ENCODE results near the gene CFAP46. TPM values are rescaled to one million over a fixed set of nuclear protein-coding genes. Genes with fewer than 3 reads are reported as not detected.

CFAP46 gene
- total and polyA plus RNA-seq, 2 donors: 0.09 to 0.34 TPM

DNA sequence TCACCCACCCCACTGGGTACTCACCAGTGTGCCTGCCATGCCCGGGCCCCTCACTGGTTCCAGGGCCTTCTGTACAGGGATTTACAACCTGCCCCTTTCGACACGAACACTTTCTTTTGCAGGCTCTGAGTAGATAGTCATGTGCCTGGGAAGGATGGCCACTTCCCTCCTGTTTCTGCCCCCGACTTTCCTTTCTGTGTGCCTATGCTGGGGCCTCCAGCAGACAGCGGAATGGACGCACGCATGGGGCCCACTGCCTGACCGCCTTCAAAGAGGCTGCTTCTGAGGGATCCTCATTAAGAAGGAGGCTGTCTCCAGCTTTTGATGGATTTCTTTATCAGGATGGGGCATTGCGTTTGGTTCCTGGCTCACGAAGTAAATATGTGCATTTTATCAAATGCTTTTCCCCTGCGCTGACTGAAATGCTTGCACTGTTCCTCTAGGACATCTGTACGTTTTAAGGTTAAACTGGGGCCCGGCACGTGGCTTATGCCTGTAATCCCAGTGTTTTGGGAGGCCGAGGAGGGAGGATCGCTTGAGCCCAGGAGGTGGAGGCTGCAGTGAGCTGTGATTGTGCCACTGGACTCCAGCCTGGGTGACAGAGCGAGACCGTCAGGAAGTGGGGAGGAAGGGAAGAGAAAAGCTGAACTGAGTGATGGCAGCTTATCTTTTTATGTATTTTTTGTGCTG lies 127.1 kb downstream of the CFAP46 start:
- peaks cover 0 to 6% of the 10 kb centered on the region in 2 donors for H3K27me3 ChIP-seq (ENCODE audit: control insufficient read depth in 2 of 2, insufficient read depth in 1 of 2, low read length in 1 of 2)
- no peak for DNase-seq (ENCODE audit: low read depth in 6 of 9, low spot score in 9 of 9)
- no peaks in the 10 kb centered on the region for H3K4me1 ChIP-seq (ENCODE audit: control insufficient read depth in 2 of 2, insufficient read depth in 2 of 2, low read length in 2 of 2)
- H3K9me3 ChIP-seq (ENCODE audit: control insufficient read depth in 2 of 2, insufficient read depth in 1 of 2, low read length in 1 of 2): no peaks in the 10 kb centered on the region
- 80% methylated on average over 18 of the region's 18 CpGs for WGBS
- no peak overlapping the region for H3K4me3 ChIP-seq (ENCODE audit: low read length in 2 of 2)
- H3K36me3 ChIP-seq (ENCODE audit: control insufficient read depth in 2 of 2, insufficient read depth in 2 of 2, low read length in 1 of 2): no peaks in the 10 kb centered on the region
- H3K27ac ChIP-seq (ENCODE audit: low read depth in 1 of 2, low read length in 1 of 2): no peak overlapping the region

DNA sequence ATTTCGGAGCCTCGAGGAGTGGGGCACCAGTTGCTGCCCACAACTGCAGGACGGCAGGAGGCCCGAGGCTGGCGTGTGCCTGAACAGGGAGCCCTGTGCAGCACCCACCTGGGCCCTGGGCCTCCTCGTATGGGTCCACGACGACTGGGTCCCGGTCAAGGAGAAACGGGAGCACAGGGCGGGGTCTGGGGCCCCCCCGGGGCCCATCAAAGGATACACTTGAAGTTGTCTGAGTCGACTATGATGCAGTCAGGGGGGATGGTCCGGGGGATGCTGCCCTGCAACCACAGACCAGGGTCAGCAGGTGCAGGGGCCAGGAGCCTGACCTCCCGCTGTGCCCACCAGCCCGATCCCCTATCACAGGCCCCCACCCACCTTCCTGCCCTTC lies 127.9 kb downstream of the CFAP46 start:
- Histone ChIP-seq H3K27ac (ENCODE audit: low read depth in 1 of 2, low read length in 1 of 2) (no peak overlapping the region), H3K4me3 (ENCODE audit: low read length in 2 of 2) (no peak overlapping the region), H3K36me3 (ENCODE audit: control insufficient read depth in 2 of 2, insufficient read depth in 2 of 2, low read length in 1 of 2) (no peaks in the 10 kb centered on the region), H3K4me1 (ENCODE audit: control insufficient read depth in 2 of 2, insufficient read depth in 2 of 2, low read length in 2 of 2) (no peaks in the 10 kb centered on the region), H3K27me3 (ENCODE audit: control insufficient read depth in 2 of 2, insufficient read depth in 1 of 2, low read length in 1 of 2) (peaks cover 0 to 6% of the 10 kb centered on the region in 2 donors), H3K9me3 (ENCODE audit: control insufficient read depth in 2 of 2, insufficient read depth in 1 of 2, low read length in 1 of 2) (no peaks in the 10 kb centered on the region)
- 87% methylated on average over 16 of the region's 16 CpGs for WGBS
- no peak for DNase-seq (ENCODE audit: low read depth in 6 of 9, low spot score in 9 of 9)

DNA sequence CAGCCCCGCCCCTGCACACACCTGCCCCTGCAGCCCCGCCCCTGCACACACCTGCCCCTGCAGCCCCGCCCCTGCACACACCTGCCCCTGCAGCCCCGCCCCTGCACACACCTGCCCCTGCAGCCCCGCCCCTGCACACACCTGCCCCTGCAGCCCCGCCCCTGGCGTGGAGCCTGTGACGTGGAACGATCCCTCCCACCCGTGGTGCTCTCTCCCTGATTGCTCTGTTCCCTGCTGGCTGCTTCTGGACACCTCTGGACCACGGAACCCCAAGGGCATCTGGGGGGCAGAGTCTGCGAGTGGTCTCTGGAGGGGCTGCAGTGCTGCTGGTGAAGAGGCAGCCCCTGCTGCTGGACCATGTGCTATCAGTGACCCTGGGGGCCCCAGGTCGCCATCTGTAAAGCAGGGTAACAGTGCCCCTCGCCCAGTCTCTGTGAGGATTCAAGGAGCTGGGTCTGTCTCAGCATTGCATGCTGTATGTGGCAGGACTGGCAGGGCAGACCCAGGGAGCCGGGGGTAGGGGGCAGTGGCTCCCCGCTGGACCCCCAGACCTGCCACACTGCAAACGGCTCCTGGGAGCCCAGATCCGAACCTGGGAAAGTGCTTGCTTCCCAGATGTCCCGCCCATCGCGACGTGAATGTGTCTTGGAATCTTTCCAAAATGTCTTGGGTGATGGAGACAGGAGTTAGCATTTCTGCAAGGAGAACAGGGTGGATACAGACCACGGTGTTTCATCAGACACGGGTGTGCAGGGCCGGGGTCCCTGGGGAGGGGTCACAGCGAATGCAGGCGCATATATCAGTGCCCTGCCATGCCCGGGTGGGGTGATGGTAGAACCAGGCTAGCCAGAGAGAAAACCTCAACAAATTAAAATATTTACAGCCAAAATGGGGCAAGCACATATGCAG lies 128.6 kb downstream of the CFAP46 start:
- H3K27me3 ChIP-seq (ENCODE audit: control insufficient read depth in 2 of 2, insufficient read depth in 1 of 2, low read length in 1 of 2): peaks cover 0 to 6% of the 10 kb centered on the region in 2 donors
- no peaks in the 10 kb centered on the region for H3K36me3 ChIP-seq (ENCODE audit: control insufficient read depth in 2 of 2, insufficient read depth in 2 of 2, low read length in 1 of 2)
- no peak overlapping the region for H3K27ac ChIP-seq (ENCODE audit: low read depth in 1 of 2, low read length in 1 of 2)
- no peaks in the 10 kb centered on the region for H3K9me3 ChIP-seq (ENCODE audit: control insufficient read depth in 2 of 2, insufficient read depth in 1 of 2, low read length in 1 of 2)
- WGBS: 83% methylated on average over 23 of the region's 28 CpGs
- no peak for DNase-seq (ENCODE audit: low read depth in 6 of 9, low spot score in 9 of 9)
- H3K4me3 ChIP-seq (ENCODE audit: low read length in 2 of 2): no peak overlapping the region
- H3K4me1 ChIP-seq (ENCODE audit: control insufficient read depth in 2 of 2, insufficient read depth in 2 of 2, low read length in 2 of 2): no peaks in the 10 kb centered on the region

DNA sequence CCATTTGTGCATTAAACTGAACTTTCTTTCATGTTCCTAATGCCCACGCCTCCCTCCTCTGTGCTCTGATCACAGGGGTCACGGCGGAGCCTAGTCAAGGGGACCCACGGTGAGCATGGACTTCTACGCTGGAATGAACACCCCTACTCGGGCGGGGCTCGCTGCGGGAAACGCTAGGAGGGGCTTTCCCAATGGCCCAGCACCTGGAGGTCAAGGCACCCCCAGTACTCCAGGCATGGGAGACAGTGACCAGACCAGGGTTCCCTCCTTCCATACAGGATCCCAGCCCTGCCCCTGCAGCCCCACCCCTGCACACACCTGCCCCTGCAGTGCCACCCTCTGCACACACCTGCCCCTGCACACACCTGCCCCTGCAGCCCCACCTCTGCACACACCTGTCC lies 129.4 kb downstream of the CFAP46 start:
- WGBS: 89% methylated on average over 10 of the region's 10 CpGs
- DNase-seq (ENCODE audit: low read depth in 6 of 9, low spot score in 9 of 9): no peak
- Histone ChIP-seq H3K4me3 (ENCODE audit: low read length in 2 of 2) (no peak overlapping the region), H3K27me3 (ENCODE audit: control insufficient read depth in 2 of 2, insufficient read depth in 1 of 2, low read length in 1 of 2) (peaks cover 0 to 6% of the 10 kb centered on the region in 2 donors), H3K4me1 (ENCODE audit: control insufficient read depth in 2 of 2, insufficient read depth in 2 of 2, low read length in 2 of 2) (no peaks in the 10 kb centered on the region), H3K27ac (ENCODE audit: low read depth in 1 of 2, low read length in 1 of 2) (no peak overlapping the region), H3K36me3 (ENCODE audit: control insufficient read depth in 2 of 2, insufficient read depth in 2 of 2, low read length in 1 of 2) (no peaks in the 10 kb centered on the region), H3K9me3 (ENCODE audit: control insufficient read depth in 2 of 2, insufficient read depth in 1 of 2, low read length in 1 of 2) (no peaks in the 10 kb centered on the region)

DNA sequence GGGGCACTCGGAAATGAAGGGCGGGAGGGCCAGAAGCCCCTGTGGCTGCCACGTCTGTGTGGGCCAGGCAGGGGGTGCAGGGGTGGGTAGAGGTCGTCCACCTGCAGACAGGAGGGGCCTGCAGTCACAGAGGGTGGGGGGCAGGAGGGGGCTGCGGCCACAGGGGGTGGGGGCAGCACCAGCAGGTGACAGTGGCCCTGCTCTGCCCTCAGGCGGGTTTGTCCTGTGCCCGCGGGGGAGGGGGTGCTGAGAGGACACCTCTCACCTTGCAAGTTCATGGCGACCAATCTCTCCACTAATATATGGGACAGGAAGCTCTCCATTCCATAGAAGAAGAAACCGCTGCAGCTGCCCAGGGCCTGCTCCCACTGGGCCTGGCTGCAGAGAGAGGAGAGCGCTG lies 129.8 kb downstream of the CFAP46 start:
- 79% methylated on average over 11 of the region's 11 CpGs for WGBS
- Histone ChIP-seq H3K4me3 (ENCODE audit: low read length in 2 of 2) (no peak overlapping the region), H3K4me1 (ENCODE audit: control insufficient read depth in 2 of 2, insufficient read depth in 2 of 2, low read length in 2 of 2) (no peaks in the 10 kb centered on the region), H3K27ac (ENCODE audit: low read depth in 1 of 2, low read length in 1 of 2) (no peak overlapping the region), H3K36me3 (ENCODE audit: control insufficient read depth in 2 of 2, insufficient read depth in 2 of 2, low read length in 1 of 2) (no peaks in the 10 kb centered on the region), H3K27me3 (ENCODE audit: control insufficient read depth in 2 of 2, insufficient read depth in 1 of 2, low read length in 1 of 2) (peaks cover 0 to 4% of the 10 kb centered on the region in 2 donors), H3K9me3 (ENCODE audit: control insufficient read depth in 2 of 2, insufficient read depth in 1 of 2, low read length in 1 of 2) (no peaks in the 10 kb centered on the region)
- no peak for DNase-seq (ENCODE audit: low read depth in 6 of 9, low spot score in 9 of 9)

DNA sequence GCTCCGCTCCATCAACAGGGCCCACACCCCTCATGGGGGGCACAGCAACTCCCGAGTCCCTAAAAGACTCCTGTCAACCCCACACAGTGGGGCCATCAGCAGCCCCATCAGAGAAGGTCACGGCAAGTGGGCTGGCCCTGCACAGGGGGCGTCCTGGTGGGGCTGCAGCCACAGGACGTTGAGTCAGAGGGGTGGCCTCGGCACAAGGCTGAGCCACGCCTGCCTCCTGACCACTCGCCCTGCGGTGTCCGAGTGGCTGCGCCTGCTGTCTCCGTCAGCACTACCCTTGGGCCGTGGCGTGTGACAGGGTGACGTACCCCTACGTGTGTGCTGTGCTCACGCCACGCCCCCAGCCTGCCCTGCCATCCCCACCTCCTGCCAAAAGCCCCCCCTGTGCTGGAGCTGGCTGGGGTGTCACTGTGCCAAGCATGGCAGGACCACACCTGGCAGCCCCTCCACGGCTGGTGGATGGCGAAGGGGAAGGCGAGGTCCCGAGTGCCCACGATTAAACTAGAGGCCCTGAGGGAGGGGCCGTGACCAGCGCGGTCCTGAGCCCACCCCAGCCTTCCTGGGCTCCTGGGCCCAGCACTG lies 130.4 kb downstream of the CFAP46 start:
- Histone ChIP-seq H3K4me3 (ENCODE audit: low read length in 2 of 2) (no peak overlapping the region), H3K27ac (ENCODE audit: low read depth in 1 of 2, low read length in 1 of 2) (no peak overlapping the region), H3K9me3 (ENCODE audit: control insufficient read depth in 2 of 2, insufficient read depth in 1 of 2, low read length in 1 of 2) (no peaks in the 10 kb centered on the region), H3K36me3 (ENCODE audit: control insufficient read depth in 2 of 2, insufficient read depth in 2 of 2, low read length in 1 of 2) (no peaks in the 10 kb centered on the region), H3K27me3 (ENCODE audit: control insufficient read depth in 2 of 2, insufficient read depth in 1 of 2, low read length in 1 of 2) (peaks cover 0 to 4% of the 10 kb centered on the region in 2 donors), H3K4me1 (ENCODE audit: control insufficient read depth in 2 of 2, insufficient read depth in 2 of 2, low read length in 2 of 2) (no peaks in the 10 kb centered on the region)
- no peak for DNase-seq (ENCODE audit: low read depth in 6 of 9, low spot score in 9 of 9)
- 92% methylated on average over 26 of the region's 26 CpGs for WGBS

DNA sequence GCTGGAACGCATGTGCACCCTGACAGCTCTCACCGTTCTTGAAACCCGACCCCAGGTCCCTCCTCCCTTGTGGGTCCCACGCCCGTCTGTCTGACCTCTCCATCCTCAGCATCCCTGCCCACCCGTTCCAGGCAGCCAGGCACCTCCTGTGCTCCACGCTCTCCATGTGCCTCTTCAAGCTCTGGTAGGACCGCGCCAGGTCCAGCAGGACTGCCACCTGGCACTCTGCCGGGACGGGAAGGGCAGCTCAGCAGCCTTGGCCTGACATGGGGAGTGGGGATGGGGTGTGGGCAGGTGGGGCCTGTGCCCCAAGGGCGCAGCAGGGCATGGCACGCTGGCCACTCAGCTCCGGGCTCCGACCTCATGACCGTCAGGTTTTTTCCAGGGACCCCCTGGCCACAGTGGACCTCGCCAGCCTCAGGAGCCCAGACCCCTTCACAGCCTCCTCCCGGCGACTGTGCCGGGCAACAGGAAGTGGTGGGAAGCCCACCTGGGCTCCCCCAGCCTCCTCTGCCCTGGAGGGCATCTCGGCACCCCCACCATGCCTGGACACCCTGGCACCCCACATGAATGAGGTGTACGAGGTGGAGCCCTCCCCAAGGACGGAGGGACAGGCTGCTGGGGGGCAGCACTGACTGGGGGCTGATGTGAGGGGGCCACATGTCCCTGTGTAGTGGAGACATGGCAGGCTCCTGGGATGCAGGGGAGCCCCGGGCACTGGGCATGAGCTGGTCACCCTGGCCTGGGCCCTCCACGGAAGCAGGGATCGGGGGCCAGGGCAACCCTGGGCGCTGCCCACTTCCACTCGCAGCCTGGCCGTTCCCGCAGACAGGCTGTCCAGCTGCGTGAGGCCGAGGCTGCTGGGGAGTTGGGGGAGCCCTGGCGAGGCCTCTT lies 131.3 kb downstream of the CFAP46 start:
- Histone ChIP-seq H3K27ac (ENCODE audit: low read depth in 1 of 2, low read length in 1 of 2) (no peak overlapping the region), H3K36me3 (ENCODE audit: control insufficient read depth in 2 of 2, insufficient read depth in 2 of 2, low read length in 1 of 2) (no peaks in the 10 kb centered on the region), H3K4me3 (ENCODE audit: low read length in 2 of 2) (no peak overlapping the region), H3K4me1 (ENCODE audit: control insufficient read depth in 2 of 2, insufficient read depth in 2 of 2, low read length in 2 of 2) (no peaks in the 10 kb centered on the region), H3K9me3 (ENCODE audit: control insufficient read depth in 2 of 2, insufficient read depth in 1 of 2, low read length in 1 of 2) (no peaks in the 10 kb centered on the region), H3K27me3 (ENCODE audit: control insufficient read depth in 2 of 2, insufficient read depth in 1 of 2, low read length in 1 of 2) (peaks cover 0 to 4% of the 10 kb centered on the region in 2 donors)
- 78% methylated on average over 33 of the region's 33 CpGs for WGBS
- DNase-seq (ENCODE audit: low read depth in 6 of 9, low spot score in 9 of 9): no peak

DNA sequence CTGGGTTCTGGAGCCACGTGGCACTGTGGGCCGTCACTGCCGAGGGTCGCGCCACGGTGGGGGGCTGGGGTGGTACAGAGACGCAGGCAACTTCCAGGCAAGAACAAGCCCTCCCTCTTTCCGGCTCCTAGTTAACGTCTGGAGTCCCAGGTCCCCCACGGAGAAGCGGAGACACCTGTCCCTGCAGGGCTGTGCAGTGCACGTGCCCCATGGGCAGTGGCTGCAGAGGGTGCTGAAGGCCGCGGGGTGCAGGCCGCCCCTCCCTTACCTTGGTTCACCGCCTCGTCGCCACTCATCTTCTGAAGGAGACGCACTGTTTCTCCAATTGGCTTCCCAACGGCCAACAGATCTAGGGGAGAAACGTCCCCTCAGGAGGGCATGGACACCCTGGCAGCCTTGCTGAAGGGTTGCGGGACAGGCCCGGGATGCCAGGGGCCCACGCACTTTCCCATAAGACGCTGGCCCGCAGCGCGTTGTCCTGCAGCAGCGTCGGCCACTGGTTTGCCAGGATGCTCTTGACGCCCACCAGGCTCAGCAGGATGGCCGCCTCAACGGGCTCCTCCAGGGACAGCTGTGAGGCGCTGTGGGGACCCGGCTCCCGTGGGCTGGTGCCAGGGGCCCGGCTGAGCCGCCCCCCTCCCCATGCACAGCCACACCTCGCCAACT lies 132.1 kb downstream of the CFAP46 start:
- 87% methylated on average over 39 of the region's 39 CpGs for WGBS
- H3K27ac ChIP-seq (ENCODE audit: low read depth in 1 of 2, low read length in 1 of 2): no peak overlapping the region
- no peak overlapping the region for H3K4me3 ChIP-seq (ENCODE audit: low read length in 2 of 2)
- no peaks in the 10 kb centered on the region for H3K36me3 ChIP-seq (ENCODE audit: control insufficient read depth in 2 of 2, insufficient read depth in 2 of 2, low read length in 1 of 2)
- no peaks in the 10 kb centered on the region for H3K4me1 ChIP-seq (ENCODE audit: control insufficient read depth in 2 of 2, insufficient read depth in 2 of 2, low read length in 2 of 2)
- H3K27me3 ChIP-seq (ENCODE audit: control insufficient read depth in 2 of 2, insufficient read depth in 1 of 2, low read length in 1 of 2): peaks cover 0 to 4% of the 10 kb centered on the region in 2 donors
- no peak for DNase-seq (ENCODE audit: low read depth in 6 of 9, low spot score in 9 of 9)
- no peaks in the 10 kb centered on the region for H3K9me3 ChIP-seq (ENCODE audit: control insufficient read depth in 2 of 2, insufficient read depth in 1 of 2, low read length in 1 of 2)
